Activated effector memory CD4-positive, alpha-beta T cell treated with anti-CD3 and anti-CD28 coated beads, Interleukin-2, amount 50 U/mL, for 16 hours (primary cell): ENCODE results near the gene SETBP1.

Experiments used
- DNase-seq: peaks from one replicate; pipeline ENCODE4 v3.0.0-alpha.2; 2020

The SETBP1 gene

DNA sequence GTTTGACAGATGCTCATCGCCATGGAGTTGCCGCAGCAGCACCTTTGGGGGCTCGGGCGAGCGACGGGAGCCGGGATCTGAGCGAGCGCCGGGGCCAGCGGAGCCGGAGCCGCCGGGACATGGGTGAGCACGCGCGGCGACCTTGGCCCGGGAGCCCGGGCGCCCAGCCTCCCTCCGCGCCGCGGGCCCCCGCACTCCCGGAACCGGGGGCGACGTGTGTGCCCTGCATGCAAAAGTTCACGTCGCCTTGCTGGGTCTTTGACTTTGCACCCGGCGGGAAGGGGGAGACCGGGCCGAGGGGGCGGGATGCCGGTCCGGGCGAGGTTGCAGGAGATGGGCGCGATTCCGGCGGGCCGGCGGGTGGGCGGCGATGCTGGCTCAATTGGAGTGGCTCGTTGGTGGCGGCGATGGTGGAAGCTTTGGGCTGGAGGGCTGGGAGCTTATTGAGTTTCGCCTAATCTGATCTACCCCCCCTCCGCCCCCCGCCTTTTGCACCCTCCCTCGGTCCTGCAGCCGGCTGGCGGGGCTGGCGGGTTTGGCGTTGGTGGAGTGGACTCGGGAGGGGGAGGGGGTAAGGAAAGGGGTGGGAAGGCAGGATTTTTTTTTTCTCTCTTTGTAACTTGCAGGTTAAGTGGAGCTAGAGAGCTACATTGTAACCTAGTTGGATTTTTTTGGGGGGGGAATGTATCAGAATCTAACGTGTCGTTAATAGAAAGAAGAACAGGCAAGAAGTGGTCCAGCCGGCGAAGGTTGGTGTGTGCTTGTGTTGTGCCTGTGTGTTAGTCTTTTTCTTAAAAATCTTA, at the start of gene SETBP1:
TSS of gene SETBP1 (plus strand) at position 616 of the 803 bp plus-strand sequence. CDS start 20,459 bp downstream, outside the sequence.
- peak; percentile 71 for DNase-seq

DNA sequence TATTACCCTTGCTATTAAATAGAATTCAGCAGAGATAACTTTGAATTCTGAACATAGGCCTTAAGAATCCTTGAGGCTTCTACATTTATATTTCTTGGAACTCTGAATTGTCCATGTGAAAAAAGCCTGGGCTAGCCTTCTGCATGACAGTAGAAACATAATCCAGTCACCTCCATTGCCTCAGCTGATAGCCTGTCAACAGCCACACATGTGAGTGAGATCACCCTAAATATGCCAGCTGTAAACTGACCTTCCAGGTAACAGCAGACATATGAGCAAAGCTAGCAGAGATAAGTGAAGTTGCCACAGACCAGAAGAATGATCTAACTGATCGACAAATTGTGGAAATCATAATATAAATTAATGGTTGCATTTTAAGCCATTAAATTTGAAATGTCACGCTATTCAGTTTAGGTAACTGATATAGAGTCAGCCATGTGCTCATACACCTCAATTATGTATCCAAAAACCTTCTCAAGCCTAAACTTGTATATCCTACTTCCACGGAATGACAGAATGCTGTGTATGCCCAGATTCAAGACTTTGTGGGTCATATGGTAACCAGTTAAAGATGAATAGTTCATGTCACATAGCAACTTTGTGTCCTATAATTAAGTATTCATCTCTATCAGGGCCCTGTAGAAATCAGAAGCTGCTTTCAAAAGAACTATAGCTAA, 48.1 kb upstream of the SETBP1 start:
- DNase-seq = no peak

DNA sequence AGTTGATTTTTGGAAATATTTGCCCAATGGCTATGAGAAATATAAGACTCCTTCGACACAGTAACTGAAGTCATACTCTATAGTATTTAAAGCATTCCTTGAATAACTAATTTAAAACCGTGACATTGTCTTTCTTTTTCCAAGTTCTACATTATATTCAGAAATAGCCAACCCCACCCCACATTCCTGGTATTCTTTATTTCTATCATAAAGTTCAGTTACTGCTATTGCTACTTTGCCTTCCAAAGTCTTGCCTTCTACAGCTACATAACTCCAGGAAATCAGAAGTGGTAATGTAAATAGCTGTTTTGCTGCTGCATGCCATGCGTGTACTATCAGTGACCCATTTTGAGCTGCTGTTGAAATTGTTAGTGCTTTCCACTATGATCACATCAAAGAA, 45.1 kb upstream of the SETBP1 start:
- DNase-seq = no peak

DNA sequence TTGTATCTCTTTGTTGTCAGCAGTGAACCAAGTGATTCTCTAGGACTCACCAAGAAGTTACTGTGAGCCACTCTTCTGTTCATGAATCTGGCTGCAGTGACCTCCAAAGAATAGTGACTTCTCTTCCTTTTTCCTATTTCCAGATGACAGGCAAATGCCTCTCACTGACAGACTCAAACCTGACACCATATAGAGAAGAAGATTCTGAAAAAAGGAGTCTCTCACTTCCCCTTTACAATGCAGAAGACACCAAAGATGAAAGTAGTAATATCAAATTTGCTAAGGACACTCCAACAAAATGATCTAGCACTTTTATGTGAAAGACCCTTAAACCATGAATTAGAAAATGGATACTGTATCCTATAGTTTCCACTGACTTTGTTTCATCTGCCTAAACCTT, 44.4 kb upstream of the SETBP1 start:
- DNase-seq = no peak

DNA sequence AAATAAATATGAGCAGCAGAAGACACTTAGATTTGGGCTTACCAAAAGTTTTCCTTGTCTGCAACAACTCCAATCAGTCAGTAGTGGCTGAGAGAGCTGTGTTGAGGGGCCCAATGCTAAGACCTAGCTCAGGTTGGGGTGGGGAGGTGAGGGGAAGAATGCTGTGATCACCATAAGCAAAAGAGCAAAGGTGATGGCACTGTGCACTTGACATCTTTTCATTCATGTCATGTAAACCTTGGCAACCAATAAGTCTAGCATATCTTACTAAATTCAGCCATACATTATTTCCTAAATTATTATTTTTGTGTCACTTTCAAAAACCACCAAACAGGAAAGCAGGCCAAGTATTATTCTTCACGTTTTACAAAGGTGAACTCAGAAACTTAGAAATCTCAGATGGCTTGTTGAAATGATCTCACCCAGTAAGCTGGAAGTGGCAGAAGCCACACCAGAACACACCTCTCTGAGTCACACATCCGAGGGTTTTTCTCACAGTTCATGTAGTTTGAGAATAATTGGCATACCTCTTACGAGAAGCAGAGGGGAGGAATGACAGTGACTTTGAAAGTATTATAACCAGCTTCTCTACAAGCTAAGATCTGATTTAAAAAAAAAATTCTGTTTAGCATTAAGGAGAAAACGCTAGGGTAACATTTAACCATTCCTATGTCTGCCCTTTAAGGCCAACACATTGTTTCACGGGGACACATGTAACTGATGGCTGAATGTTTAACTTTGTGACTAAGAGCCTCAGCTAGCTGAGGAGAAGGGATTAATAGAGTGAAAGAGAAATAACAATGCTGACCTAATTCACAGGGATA, 43.3 kb upstream of the SETBP1 start:
- DNase-seq = no peak

DNA sequence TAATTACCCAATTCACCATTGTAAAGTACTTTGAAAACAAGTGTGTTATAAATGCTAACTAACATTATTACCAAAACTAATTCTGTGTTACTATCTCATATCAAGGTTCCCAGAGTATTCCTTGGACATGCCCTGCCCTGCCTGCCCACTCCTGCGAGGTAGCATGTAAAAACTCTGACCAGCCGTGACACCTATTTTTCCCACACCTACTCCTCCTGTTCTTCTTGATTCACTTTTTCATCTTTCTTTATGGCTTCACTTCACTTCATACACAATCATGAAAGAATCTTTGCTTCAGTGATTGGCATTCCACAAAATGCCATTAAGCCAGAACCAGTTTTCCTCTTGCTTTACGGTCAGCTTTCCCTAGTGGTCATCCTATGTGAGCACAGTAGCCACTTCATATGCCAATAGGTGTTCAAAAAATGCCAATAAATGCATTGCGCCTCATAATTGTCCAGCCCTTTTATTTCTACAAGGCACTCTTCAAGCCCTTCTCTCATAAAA, 42.6 kb upstream of the SETBP1 start:
- DNase-seq = no peak

DNA sequence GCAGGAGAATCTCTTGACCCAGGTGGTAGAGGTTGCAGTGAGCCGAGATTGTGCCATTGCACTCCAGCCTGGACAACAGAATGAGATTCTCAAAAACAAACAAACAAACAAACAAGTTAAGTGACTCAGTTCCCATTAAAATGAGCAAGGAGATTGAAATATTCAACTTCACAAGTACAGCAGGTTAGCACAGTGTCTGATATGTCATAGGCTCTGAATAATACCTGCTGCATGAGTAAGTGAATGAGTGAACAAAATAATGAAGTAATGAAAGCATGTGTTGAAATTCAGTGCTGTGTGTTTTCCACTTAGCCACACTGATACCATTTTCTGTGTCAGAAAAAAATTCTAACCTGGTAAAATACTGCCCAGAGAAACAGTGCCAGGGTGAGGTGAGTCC, 41.9 kb upstream of the SETBP1 start:
- no peak for DNase-seq

DNA sequence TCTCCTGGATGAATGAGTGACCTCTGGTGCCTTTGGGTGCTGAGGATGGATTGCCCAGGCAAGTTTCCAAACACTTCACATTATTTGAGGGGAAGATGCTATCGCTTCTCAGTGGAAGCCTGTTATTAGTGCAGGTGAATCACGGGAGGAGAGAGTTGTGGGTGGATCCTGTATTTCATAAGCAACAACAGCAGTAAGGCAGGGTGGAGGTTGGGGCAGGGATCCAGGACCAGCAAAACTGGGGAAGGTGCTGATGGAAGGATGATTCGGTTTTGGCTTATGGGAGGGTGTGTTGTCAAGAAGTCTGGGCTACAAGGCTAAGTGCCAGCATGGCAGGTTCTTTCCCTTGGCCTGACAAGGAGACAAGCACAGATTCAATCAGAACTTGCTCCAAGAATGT, 37.7 kb upstream of the SETBP1 start:
- DNase-seq = no peak

DNA sequence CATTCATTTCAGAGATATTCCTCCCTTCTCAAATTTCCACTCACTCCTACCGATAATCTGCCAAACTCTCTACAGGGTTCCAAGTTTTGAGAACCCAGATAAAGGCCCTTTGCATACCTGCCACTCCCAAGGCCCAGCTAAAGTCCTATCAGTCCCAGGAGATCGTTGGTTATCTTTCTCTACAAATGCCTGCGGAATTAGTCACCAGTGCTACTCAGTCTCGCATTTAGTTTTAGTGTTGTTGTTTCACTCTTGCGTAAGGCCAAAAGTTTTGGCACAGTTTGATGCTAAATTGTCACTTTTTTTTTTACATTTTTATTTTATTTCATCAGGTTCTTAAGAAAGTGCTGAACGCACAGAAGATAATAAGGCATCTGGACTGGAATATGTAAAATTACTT, 29.2 kb upstream of the SETBP1 start:
- DNase-seq = no peak

DNA sequence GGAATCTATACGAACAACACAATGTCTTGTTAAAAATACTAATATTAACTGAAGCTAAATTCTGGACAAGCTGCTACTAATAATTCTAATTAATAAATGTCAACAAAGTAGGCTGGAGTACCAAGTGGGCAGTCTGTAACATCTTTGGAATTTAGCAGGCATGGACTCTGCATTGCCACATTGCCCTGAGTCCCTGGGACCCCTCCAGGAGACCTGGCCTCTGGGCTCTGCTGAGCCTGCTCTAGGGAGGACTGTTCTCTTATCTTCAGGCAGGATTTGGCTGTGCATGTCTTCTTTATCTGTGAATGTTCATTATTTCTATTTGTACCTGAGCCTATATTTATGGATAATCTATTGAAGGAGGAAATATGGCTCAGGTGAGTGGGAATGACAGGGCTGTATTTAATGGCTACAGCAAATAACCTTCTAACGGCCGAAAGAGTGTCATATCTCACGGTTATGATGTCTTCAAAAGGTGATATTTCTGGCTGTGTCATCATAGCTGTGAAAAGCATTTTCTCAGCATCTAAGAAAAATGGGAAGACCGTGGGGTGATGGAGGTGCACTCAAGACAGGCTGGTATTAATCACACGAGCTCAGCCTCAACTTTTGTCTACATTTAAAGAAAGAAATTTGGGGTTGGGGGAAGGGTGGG, 28.6 kb upstream of the SETBP1 start:
- DNase-seq = no peak

DNA sequence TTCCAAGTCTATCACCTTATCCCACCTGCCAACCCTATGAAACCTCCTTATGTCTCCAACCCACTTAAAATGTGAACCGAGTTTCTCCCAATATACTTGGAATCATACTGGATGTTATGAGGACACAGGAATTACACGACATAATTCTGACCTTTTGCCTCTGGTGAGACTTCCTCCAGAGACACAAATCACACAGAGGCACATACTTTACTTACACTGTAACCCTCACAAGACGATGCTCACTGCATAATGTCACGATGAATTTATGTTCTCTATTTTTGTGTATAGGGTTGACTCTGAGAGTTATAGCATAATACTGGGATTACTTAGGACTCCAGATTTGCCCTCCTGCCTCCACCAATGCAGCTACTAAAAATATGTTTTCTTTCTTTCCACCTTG, 28.0 kb upstream of the SETBP1 start:
- DNase-seq = no peak

DNA sequence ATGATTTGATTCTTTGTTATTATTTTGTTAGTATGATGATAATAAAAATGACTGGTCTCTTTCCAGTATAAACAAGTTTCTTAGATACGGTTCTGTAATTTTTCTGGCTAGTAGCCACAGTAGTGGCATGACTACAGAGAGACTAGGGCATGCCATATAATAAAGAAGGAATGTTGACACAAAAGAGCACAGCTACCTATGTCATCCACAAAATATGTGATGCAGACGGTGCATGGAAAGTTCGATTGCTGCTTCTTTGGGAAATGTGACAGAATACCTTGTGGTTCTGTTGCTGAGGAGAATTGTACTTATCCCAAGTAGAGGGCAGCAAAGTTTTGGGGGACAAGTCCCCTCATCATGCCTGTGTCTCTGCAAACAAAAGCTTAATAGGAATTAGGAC, 26.1 kb upstream of the SETBP1 start:
- no peak for DNase-seq

DNA sequence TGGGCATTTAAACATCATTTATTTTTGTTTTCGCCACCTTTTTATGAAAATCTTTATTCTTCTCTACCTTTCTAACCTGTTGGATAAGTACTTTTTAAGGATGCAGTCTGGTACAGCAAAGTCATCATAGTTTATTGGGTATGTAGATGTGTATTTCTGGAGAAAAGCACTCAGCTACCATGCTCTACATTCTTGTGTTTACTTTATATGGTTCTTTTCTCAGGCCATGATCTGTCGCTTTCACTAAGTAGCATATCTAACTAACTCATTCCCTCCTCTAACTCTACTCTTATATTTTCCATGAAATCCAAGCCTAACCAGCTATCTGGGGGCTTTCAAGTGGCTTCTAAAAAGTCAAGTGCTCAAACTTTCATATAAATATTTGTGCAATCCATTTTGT, 25.3 kb upstream of the SETBP1 start:
- DNase-seq = no peak

DNA sequence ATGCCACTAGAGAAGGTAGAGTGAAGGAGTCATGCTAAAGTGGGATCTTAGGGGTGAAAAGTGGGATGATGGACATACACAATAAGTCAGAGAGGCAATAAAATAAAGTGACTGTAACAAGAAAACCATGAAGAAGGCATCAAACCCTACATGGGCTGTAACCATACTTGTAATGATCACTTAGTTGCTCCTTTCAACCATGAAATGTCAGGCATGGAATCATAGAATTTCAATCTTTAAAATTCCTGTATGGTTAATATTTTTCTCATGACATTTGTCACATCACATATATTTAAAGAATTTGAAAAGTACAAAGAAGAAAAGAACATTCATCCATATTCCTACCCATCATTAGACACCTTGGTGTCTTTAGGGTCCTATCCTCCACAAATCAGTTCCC, 20.9 kb upstream of the SETBP1 start:
- no peak for DNase-seq

DNA sequence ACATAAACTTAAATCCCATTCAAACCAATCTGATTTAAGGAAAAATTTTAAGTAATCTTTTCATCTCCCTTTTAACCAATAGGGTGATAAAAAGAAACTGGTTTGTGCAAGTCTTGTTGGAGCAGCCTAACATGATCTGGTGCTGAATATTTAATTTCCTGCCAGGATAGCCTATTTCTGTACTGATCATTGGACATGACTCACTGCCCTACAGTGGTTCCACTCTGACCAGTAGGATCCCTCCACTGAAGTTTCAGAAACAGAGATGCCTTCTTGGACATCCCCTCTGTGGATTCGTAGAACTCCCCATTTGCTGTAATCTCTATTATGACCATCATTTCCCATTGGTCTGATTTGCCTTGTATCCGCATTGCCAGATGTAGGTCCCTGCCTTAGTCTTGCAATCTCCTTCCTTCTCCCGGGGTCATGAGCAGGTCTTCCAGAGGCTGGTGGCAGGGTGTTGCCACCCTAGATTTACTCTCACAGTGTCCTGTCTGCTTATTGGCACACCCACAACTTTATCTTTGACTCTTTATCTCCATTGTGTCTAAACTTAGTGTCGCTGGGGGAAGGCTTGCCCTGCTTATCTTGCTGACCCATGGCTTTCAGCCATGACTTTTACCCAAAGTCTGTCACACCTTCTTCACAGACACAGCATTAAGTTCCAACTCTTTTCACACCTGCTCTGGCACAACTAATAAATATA, 12.3 kb upstream of the SETBP1 start:
- no peak for DNase-seq

DNA sequence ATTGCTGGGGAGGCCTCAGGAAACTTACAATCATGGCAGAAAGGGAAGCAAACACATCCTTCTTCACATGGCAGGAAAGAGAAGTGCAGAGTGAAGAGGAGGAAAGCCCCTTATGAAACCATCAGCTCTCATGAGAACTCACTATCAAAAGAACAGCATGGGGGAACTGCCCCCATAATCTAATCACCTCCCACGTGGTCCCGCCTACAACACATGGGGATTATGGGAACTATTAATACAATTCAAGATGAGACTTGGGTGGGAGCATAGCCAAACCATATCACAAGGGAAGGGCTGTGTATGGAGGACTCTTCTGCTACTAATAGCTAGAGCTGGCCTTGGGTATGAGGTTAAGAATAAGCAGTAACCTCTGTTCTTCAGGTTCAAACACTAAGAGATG, 8.8 kb upstream of the SETBP1 start:
- no peak for DNase-seq

DNA sequence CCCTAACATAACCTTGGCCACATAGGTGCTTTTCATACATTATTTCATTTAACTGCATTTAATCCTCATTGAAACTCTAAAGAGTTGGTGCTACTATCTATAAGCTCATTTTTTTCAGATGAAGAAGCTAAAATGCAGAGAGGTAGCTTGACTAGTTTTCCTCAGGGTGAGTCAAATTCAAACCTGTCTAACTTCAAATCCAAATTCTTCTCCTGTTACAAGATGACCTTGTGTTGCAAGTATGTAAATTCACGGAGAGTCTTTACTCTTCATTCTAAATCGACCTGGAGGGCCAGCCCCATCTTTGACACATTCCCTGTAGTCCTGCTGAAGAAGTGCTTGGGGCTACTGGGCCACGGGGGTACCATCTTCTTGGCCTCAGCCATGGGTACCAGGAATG, 8.2 kb upstream of the SETBP1 start:
- DNase-seq = no peak

DNA sequence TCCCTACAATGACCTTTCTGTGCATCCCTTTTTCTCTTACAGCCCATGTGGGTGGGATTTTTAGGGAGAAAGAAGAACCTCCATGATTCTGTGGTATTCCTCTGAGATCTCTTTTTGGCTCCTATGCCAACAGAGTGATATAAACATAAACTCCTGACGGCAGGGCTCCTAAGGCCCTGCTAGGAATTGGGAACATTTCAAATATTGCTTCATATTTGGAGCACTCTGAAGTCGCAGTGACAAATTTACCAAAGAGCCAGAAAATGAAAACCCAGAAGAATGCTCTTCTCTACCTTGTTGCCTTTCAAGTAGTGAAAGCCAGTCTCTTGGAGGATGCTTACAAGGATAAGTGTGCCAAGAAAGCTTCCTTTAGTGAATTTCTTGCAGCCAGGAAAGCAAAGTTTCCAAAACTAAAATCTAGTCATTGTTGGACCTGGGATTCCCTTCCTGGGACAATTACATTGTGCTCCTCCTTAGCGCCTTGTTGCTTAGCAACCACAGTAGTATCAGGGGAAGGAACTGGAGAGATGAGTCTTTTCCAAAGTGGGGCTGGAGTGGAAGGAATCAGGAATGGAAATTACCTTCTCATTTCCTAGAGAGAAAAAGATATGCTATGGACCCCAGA, 7.3 kb upstream of the SETBP1 start:
- DNase-seq = no peak

DNA sequence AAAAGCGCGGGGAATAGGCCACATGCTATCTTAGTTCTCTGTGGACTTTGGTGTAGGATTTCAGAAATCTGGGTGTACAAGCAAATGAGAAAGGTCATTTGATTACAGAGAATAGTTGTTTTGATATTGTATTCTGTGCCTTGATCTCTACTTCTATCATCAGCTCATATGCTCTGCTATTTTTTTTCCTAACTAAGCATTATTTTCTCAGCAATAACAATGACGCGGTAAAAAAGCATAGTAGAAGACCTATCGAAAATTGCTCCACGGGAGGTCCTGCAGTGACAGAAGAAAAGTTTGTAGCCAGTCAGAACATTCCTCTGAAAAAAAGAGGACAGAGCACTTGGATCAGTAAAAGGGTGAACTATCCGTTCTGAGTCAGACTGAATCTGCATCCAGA, 2.8 kb upstream of the SETBP1 start:
- DNase-seq = no peak

DNA sequence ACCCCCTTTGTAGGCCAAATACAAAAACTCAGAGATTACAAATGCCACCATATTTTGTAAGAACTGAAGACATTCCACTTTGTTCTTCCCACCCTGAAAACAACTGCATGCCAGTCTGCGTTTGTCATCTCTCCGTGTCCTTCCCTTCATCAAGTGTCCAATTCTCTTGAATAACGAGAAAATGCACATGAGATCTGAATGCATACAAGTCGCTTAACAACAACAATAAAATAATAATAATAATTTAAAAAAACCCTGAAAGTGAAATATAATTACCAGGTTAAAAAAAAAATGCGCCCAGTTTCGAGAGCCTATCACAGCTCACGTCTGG, 2.0 kb upstream of the SETBP1 start:
- DNase-seq = no peak

DNA sequence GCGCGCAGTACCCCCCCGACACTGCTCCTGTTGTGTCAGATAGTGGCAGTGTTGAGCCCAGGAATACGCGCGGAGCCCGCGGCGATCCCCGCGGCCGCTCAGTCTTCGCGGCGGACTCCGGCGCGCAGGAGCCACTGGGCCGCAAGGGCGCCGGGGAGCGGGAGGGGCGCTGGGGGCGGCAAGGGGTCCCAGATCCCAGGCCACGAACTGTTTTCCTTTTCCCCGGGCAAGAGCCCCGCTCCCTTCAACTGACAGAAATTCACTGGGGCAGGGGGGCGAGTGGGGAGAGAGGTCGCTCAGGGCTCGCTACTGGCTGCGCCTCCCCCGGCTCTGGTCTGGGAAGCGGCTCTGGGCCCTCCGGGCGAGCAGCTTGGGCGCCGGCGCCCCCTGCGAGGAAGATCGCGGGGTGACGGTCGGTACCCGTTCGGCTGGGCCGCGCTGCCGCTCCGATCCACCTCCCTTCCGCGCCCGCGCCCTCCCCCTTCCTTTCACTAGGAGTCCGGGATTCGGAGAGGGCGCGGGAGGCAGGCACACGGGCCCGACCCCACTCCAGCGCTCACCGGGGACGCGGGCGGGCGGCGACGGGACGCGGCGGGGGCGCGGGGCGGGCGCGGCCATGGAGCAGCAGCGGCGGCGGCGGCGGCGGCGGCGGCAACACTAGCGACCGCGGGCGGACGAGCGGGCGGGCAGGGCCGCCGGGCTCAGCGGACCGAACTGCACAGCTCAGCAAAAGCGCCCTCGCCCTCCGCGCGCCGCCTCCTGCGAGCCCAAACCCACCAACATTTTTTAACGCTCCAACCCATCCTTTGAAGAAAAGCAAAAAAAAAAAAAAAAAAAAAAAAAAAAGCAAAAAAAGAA, 1.4 kb upstream of the SETBP1 start:
- DNase-seq = peak; percentile 87
